ENCODE data around the gene SLC35G6. TPM values are rescaled to one million over a fixed set of nuclear protein-coding genes. Genes with fewer than 3 reads are reported as not detected.
"Not testable (repeated sequence)": the region's sequence is repeated elsewhere in the genome, so short reads cannot be mapped to it uniquely, and the experiment has no call there.

SLC35G6 gene
- total RNA-seq, 4 donors from 2014 or later, result not detected

- TF ChIP-seq CTCF (IDR thresholded peaks at IDR 0.05) (no peak), POLR2AphosphoS5 (IDR thresholded peaks at IDR 0.05) (no peak), POLR2A (IDR thresholded peaks at IDR 0.05) (no peak), EP300 (IDR thresholded peaks at IDR 0.05) (no peak)
- Histone ChIP-seq H3K27me3 (no peaks in the 10 kb centered on the region), H3K36me3 (no peaks in the 10 kb centered on the region), H3K9me3 (no peaks in the 10 kb centered on the region), H3K4me3 (peak overlapping the region; percentile 98), H3K4me1 (peaks cover 56% of the 10 kb centered on the region), H3K27ac (peak overlapping the region; percentile 100)
- no peak for DNase-seq (ENCODE audit: low spot score in 2 of 2)
- WGBS, result 43% methylated on average over 5 of the region's 5 CpGs
Observed at GRCh38 chr17:7476951-7477350, 4.3 kb upstream of the SLC35G6 start.

- Histone ChIP-seq H3K4me3 (peak overlapping the region; percentile 98), H3K4me1 (peaks cover 63% of the 10 kb centered on the region), H3K9me3 (no peaks in the 10 kb centered on the region), H3K36me3 (no peaks in the 10 kb centered on the region), H3K27ac (peak overlapping the region; percentile 100), H3K27me3 (no peaks in the 10 kb centered on the region)
- 12% methylated on average over 26 of the region's 26 CpGs for WGBS
- TF ChIP-seq POLR2A (IDR thresholded peaks at IDR 0.05) (no peak), POLR2AphosphoS5 (IDR thresholded peaks at IDR 0.05) (no peak), EP300 (IDR thresholded peaks at IDR 0.05) (no peak), CTCF (IDR thresholded peaks at IDR 0.05) (no peak)
- no peak for DNase-seq (ENCODE audit: low spot score in 2 of 2)
Observed at GRCh38 chr17:7477392-7478275, 3.6 kb upstream of the SLC35G6 start.

GRCh38 chr17:7478276-7479212 lies 2.7 kb upstream of the SLC35G6 start:
- H3K4me1 ChIP-seq, result peaks cover 71% of the 10 kb centered on the region

GRCh38 chr17:7479213-7480088 lies 1.8 kb upstream of the SLC35G6 start, which contains the start of gene ZBTB4:
Gene ZBTB4, minus strand, starts transcription at chr17:7479631. Its CDS starts 12,830 bp downstream, at chr17:7466801.
- DNase-seq (ENCODE audit: low spot score in 2 of 2), result no peak
- Histone ChIP-seq H3K9me3 (no peaks in the 10 kb centered on the region), H3K4me1 (peaks cover 71% of the 10 kb centered on the region), H3K4me3 (peak within 1 kb of the TSS; percentile 98), H3K27me3 (no peaks in the 10 kb centered on the region), H3K27ac (peak within 1 kb of the TSS; percentile 100), H3K36me3 (no peaks in the 10 kb centered on the region)
- TF ChIP-seq POLR2AphosphoS5 (IDR thresholded peaks at IDR 0.05) (peak in 1 of 3 donors; percentile 34), EP300 (IDR thresholded peaks at IDR 0.05) (no peak)
- 0% methylated on average over 6 of the region's 92 CpGs for WGBS

More at GRCh38 chr17:7478276-7479212, 2.7 kb upstream of the SLC35G6 start:
- WGBS, result 22% methylated on average over 16 of the region's 40 CpGs
- no peaks in the 10 kb centered on the region for H3K27me3 ChIP-seq
- H3K4me3 ChIP-seq, result peak overlapping the region; percentile 98
- DNase-seq (ENCODE audit: low spot score in 2 of 2), result no peak
- TF ChIP-seq POLR2A (IDR thresholded peaks at IDR 0.05) (no peak), POLR2AphosphoS5 (IDR thresholded peaks at IDR 0.05) (no peak), EP300 (IDR thresholded peaks at IDR 0.05) (no peak), CTCF (IDR thresholded peaks at IDR 0.05) (no peak)
- H3K9me3 ChIP-seq, result no peaks in the 10 kb centered on the region
- H3K27ac ChIP-seq, result peak overlapping the region; percentile 100
- no peaks in the 10 kb centered on the region for H3K36me3 ChIP-seq

GRCh38 chr17:7480089-7480384 lies 1.2 kb upstream of the SLC35G6 start:
- no peaks in the 10 kb centered on the region for H3K27me3 ChIP-seq
- no peak for DNase-seq (ENCODE audit: low spot score in 2 of 2)
- H3K9me3 ChIP-seq, result no peaks in the 10 kb centered on the region
- no peak for TF ChIP-seq CTCF (IDR thresholded peaks at IDR 0.05)
- TF ChIP-seq POLR2AphosphoS5 (IDR thresholded peaks at IDR 0.05), result no peak
- no peak for TF ChIP-seq EP300 (IDR thresholded peaks at IDR 0.05)
- no peak for TF ChIP-seq POLR2A (IDR thresholded peaks at IDR 0.05)
- H3K36me3 ChIP-seq, result no peaks in the 10 kb centered on the region
- WGBS, result 0% methylated on average over 6 of the region's 8 CpGs
- H3K4me1 ChIP-seq, result peaks cover 66% of the 10 kb centered on the region
- H3K27ac ChIP-seq, result peak overlapping the region; percentile 100
- H3K4me3 ChIP-seq, result peak overlapping the region; percentile 98

- DNase-seq (ENCODE audit: low spot score in 2 of 2); H3K36me3 ChIP-seq; H3K9me3 ChIP-seq; H3K4me3 ChIP-seq; H3K27me3 ChIP-seq: not testable (repeated sequence)
- 91% methylated on average over 28 of the region's 31 CpGs for WGBS
- peaks cover 65% of the 10 kb centered on the region for H3K4me1 ChIP-seq
- peak overlapping the region; percentile 100 for H3K27ac ChIP-seq
Observed at GRCh38 chr17:7481842-7482741, 846 bp downstream of the SLC35G6 start.

GRCh38 chr17:7482742-7483088 lies 1.5 kb downstream of the SLC35G6 start:
- not testable (repeated sequence) for H3K36me3 ChIP-seq; DNase-seq (ENCODE audit: low spot score in 2 of 2); H3K9me3 ChIP-seq; H3K27me3 ChIP-seq
- Histone ChIP-seq H3K4me1 (peaks cover 65% of the 10 kb centered on the region), H3K4me3 (peak overlapping the region; percentile 67), H3K27ac (peak overlapping the region; percentile 100)
- 78% methylated on average over 6 of the region's 6 CpGs for WGBS
